HepG2 (cell line): ENCODE results near the gene SNX4. TPM values are rescaled to one million over a fixed set of nuclear protein-coding genes. Genes with fewer than 3 reads are reported as not detected.

ENCODE experiments used
- ATAC-seq: fragments of 200-7000 bp; cut with Tn5 transposase; 3 replicates; pipeline ENCODE4 v1.9.1; 2020; ENCODE audit warnings: mild to moderate bottlenecking, moderate library complexity
- BruUV-seq: library from RNA; stranded (reverse); fragments of 400-500 nt; replicated peaks from 2 replicates; lab custom pipeline; 2021; lab: Mats Ljungman, UMichigan
- CTCF ChIA-PET: fragments of 300-600 bp; formaldehyde crosslinking; extraction: SDS; loops from one replicate; lab custom pipeline; 2021; ENCODE audit warnings: low total read pairs, inconsistent platforms, low intra/inter-chr PET ratio; lab: Yijun Ruan, JAX
- POLR2A ChIA-PET: fragments of 350-600 bp; sonication (Branson Sonifier 250); formaldehyde crosslinking; loops from one replicate; lab custom pipeline; 2020; ENCODE audit warnings: antibody characterized with exemption, inconsistent platforms; lab: Yijun Ruan, JAX
- DNase-seq: peaks from one replicate; pipeline ENCODE4 v3.0.0-alpha.2; 2015; ENCODE audit warnings: low spot score
- FAIRE-seq: peaks from 3 replicates; lab custom pipeline; 2011; peaks lifted over from hg19 to GRCh38; lab: Jason Lieb, UNC
- H2AFZ ChIP-seq: one replicate; pipeline ENCODE4 v1.6.1; 2011; ENCODE audit warnings: low read length, inconsistent platforms
- H3K27ac ChIP-seq: fragments of 300-600 bp; 3 replicates; pipeline ENCODE4 v1.8.0; 2011; ENCODE audit warnings: mixed run types, mild to moderate bottlenecking, mixed read lengths, low read length, inconsistent platforms; ENCODE audit not compliant: insufficient read depth; ENCODE audit errors: extremely low read length
- H3K27me3 ChIP-seq, 2 experiments: fragments of 200-600 bp in 1 of 2; 2 replicates in 1 of 2; 3 replicates in 1 of 2; pipeline versions ENCODE4 v1.6.0 to v1.8.0; 2011; ENCODE audit warnings: low read length in 2 of 2, mild to moderate bottlenecking in 2 of 2, moderate library complexity in 2 of 2, inconsistent platforms in 1 of 2; ENCODE audit not compliant: insufficient read depth in 2 of 2, control insufficient read depth in 1 of 2
- H3K36me3 ChIP-seq, 2 experiments: fragments of 200-600 bp in 1 of 2; replicated peaks in 1 of 2; 2 replicates in 1 of 2; 3 replicates in 1 of 2; pipeline versions ENCODE4 v1.5.1 to v1.8.0; 2011; ENCODE audit warnings: low read length in 2 of 2, inconsistent platforms in 1 of 2; ENCODE audit not compliant: insufficient read depth in 2 of 2, control insufficient read depth in 1 of 2
- H3K4me1 ChIP-seq: 2 replicates; pipeline ENCODE4 v1.5.1; 2012; ENCODE audit warnings: low read length, inconsistent platforms; ENCODE audit not compliant: insufficient read depth
- H3K4me2 ChIP-seq: 2 replicates; pipeline ENCODE4 v1.6.0; 2011; ENCODE audit warnings: low read depth, low read length, inconsistent platforms
- H3K4me3 ChIP-seq, 3 experiments: fragments of 200-600 bp in 1 of 3; sonication (generic), shearing (Covaris generic) in 1 of 3; replicated peaks in 1 of 3; 2 replicates each; pipeline ENCODE4 v1.5.1; 2011 to 2016; ENCODE audit warnings: low read length in 3 of 3, inconsistent platforms in 2 of 3, low read depth in 2 of 3, mild to moderate bottlenecking in 2 of 3, control low read depth in 1 of 3, mixed read lengths in 1 of 3; ENCODE audit not compliant: insufficient read depth in 1 of 3
- H3K79me2 ChIP-seq: one replicate; pipeline ENCODE4 v1.6.1; 2011; ENCODE audit warnings: low read length, inconsistent platforms; ENCODE audit not compliant: insufficient read depth
- H3K9ac ChIP-seq: 2 replicates; pipeline ENCODE4 v1.6.0; 2011; ENCODE audit warnings: mild to moderate bottlenecking, low read depth, low read length, inconsistent platforms; ENCODE audit not compliant: insufficient read depth
- H3K9me3 ChIP-seq: 2 replicates; pipeline ENCODE4 v1.5.1; 2012; ENCODE audit warnings: mild to moderate bottlenecking, low read length
- H4K20me1 ChIP-seq: 2 replicates; pipeline ENCODE4 v1.6.0; 2011; ENCODE audit warnings: inconsistent platforms, mild to moderate bottlenecking, low read length, moderate library complexity; ENCODE audit not compliant: insufficient read depth
- ATF1 ChIP-seq: IDR thresholded peaks from 2 replicates; pipeline ENCODE4 v1.6.1; 2016; ENCODE audit warnings: mild to moderate bottlenecking, control low read depth
- CEBPB ChIP-seq: IDR thresholded peaks from 2 replicates; pipeline ENCODE4 v1.6.1; 2011; ENCODE audit warnings: low read depth, low read length, improper control_type of control experiment, borderline replicate concordance
- FOXA1 ChIP-seq, 2 experiments: fragments of 450-650 bp in 1 of 2; sonication (generic) in 1 of 2; formaldehyde crosslinking in 1 of 2; IDR thresholded peaks; 2 replicates each; pipeline versions ENCODE4 v1.4.0 to v1.6.1; 2016 to 2020; ENCODE audit warnings: missing genetic modification reagents in 1 of 2
- HMGA1 ChIP-seq: sonication (generic); formaldehyde crosslinking; conservative IDR thresholded peaks from 2 replicates; pipeline ENCODE4 v1.4.0; 2020; ENCODE audit warnings: missing genetic modification reagents
- NR2F2 ChIP-seq: IDR thresholded peaks from 2 replicates; pipeline ENCODE4 v1.6.1; 2012; ENCODE audit warnings: low read depth, inconsistent platforms, borderline replicate concordance
- PHF5A ChIP-seq: IDR thresholded peaks from one replicate; pipeline ENCODE4 v1.6.1; 2018; ENCODE audit warnings: low read depth, missing genetic modification reagents; ENCODE audit not compliant: unreplicated experiment
- RFXAP ChIP-seq: sonication (generic); formaldehyde crosslinking; IDR thresholded peaks from 2 replicates; pipeline ENCODE4 v1.4.0; 2020; ENCODE audit warnings: missing genetic modification reagents, borderline replicate concordance
- SKIL ChIP-seq: sonication (generic); formaldehyde crosslinking; IDR thresholded peaks from 2 replicates; pipeline ENCODE4 v1.8.0; 2022; ENCODE audit warnings: missing genetic modification reagents, mild to moderate bottlenecking, moderate library complexity, borderline replicate concordance
- SP2 ChIP-seq: sonication (generic); formaldehyde crosslinking; IDR thresholded peaks from 2 replicates; pipeline ENCODE4 v1.5.1; 2020; ENCODE audit warnings: mild to moderate bottlenecking, missing genetic modification reagents
- SRSF9 ChIP-seq: fragments of 200-400 bp; formaldehyde crosslinking; IDR thresholded peaks from 2 replicates; pipeline ENCODE4 v1.6.1; 2018; ENCODE audit warnings: borderline replicate concordance, mild to moderate bottlenecking, low read depth, low read length; ENCODE audit not compliant: insufficient read depth, poor library complexity, severe bottlenecking
- TMF1 ChIP-seq: sonication (generic); formaldehyde crosslinking; IDR thresholded peaks from 2 replicates; pipeline ENCODE4 v1.8.1; 2022; ENCODE audit warnings: low read depth, missing genetic modification reagents
- ZNF275 ChIP-seq: sonication (generic); formaldehyde crosslinking; IDR thresholded peaks from 2 replicates; pipeline ENCODE4 v1.8.0; 2022; ENCODE audit warnings: missing genetic modification reagents, mild to moderate bottlenecking, inconsistent platforms, borderline replicate concordance
- ZNF605 ChIP-seq: sonication (generic); formaldehyde crosslinking; IDR thresholded peaks from 2 replicates; pipeline ENCODE4 v1.8.0; 2022; ENCODE audit warnings: mild to moderate bottlenecking, missing genetic modification reagents
- ZSCAN29 ChIP-seq: sonication (generic); formaldehyde crosslinking; conservative IDR thresholded peaks from 2 replicates; pipeline ENCODE4 v1.4.0; 2020; ENCODE audit warnings: mild to moderate bottlenecking, missing genetic modification reagents
- WGBS: methylation state at CpG from one replicate; pipeline ENCODE4 v1.1.6; 2017; ENCODE audit warnings: low lambda C conversion rate; 5-methylcytosine and 5-hydroxymethylcytosine counted together
- in situ Hi-C: cut with HindIII; loops from 2 replicates; pipeline ENCODE4 v1.10.0; 2017; ENCODE audit warnings: low pct_unique_long_range_greater_than_20kb; ENCODE audit not compliant: extremely low pct_ligation_motif_present
- intact Hi-C: fragments of 100-400 bp; cut with micrococcal nuclease; formaldehyde crosslinking; loops from one replicate; pipeline ENCODE4 v1.10.0; 2022; ENCODE audit not compliant: unreplicated experiment
- polyA plus RNA-seq, 8 experiments: library from polyadenylated mRNA; depleted of rRNA in 3 of 8; stranded (reverse) in 7 of 8; unstranded in 1 of 8; fragments of >200 nt; fragmentation: Illumina TruSeq in 4 of 8; extraction: Trizol in 4 of 8; gene quantifications; 2 replicates each; pipeline versions ENCODE4 v1.2.1 to v1.2.3, GENCODE V29; 2011 to 2016; ENCODE audit warnings: low read depth in 4 of 8, missing spikeins in 1 of 8, mixed read lengths in 1 of 8; ENCODE audit not compliant: insufficient read depth in 1 of 8
- total RNA-seq, 5 experiments: library from RNA; depleted of rRNA; stranded (reverse); fragments of >200 nt; fragmentation: Illumina TruSeq; extraction: Trizol; gene quantifications; 2 replicates each; pipeline ENCODE4 v1.2.3, GENCODE V29; 2016; ENCODE audit warnings: low read depth in 1 of 5
- TF ChIP-seq, protein P1 (sequence below): sonication (generic); formaldehyde crosslinking; IDR thresholded peaks from 2 replicates; pipeline ENCODE4 v1.4.0; 2020; ENCODE audit warnings: mild to moderate bottlenecking, missing genetic modification reagents
- TF ChIP-seq, protein P2 (sequence below): IDR thresholded peaks from 2 replicates; pipeline ENCODE4 v1.6.1; 2016; ENCODE audit warnings: low read depth, borderline replicate concordance

SNX4 gene
- total and polyA plus RNA-seq, 2 of the 13 experiments (the other 11 are each of a cell fraction or from before 2014, with no cell fraction given): 18.1 to 73.6 TPM

GRCh38 chr3:125496701-125497100, 23.3 kb downstream of the SNX4 start:
- 100% methylated on average over 2 of the region's 2 CpGs for WGBS
- no TSS peak for BruUV-seq
- intact Hi-C loops: no loop called here
- ATAC-seq (no peak), FAIRE-seq (no peak), DNase-seq (no peak)
- H3K4me1 ChIP-seq: no peaks in the 10 kb centered on the region
- no peak overlapping the region for H3K27ac ChIP-seq
- no peaks in the 10 kb centered on the region for H3K79me2 ChIP-seq
- peaks cover 7 to 34% of the 10 kb centered on the region in 2 experiments for H3K36me3 ChIP-seq
- H3K9ac ChIP-seq: no peak overlapping the region
- no peaks in the 10 kb centered on the region for H3K9me3 ChIP-seq
- no peak overlapping the region for H3K4me3 ChIP-seq
- TF ChIP-seq NR2F2: no peak
- no peak for TF ChIP-seq ZNF275 (CRISPR knock-in tag)
- TF ChIP-seq FOXA1 (IDR thresholded peaks at IDR 0.05): no peak
- no peak for TF ChIP-seq FOXA1 (CRISPR knock-in tag; IDR thresholded peaks at IDR 0.05)
- no peak for TF ChIP-seq SKIL (CRISPR knock-in tag)
- TF ChIP-seq SRSF9: no peak
- TF ChIP-seq, protein P1, sequence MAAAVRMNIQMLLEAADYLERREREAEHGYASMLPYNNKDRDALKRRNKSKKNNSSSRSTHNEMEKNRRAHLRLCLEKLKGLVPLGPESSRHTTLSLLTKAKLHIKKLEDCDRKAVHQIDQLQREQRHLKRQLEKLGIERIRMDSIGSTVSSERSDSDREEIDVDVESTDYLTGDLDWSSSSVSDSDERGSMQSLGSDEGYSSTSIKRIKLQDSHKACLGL (CRISPR knock-in tag): no peak
- no peak for TF ChIP-seq PHF5A
- TF ChIP-seq RFXAP (CRISPR knock-in tag): no peak
- no peak for TF ChIP-seq ZSCAN29 (CRISPR knock-in tag)
- no peak for TF ChIP-seq TMF1 (CRISPR knock-in tag)
- TF ChIP-seq, protein P2, sequence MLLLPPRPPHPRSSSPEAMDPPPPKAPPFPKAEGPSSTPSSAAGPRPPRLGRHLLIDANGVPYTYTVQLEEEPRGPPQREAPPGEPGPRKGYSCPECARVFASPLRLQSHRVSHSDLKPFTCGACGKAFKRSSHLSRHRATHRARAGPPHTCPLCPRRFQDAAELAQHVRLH (CRISPR knock-in tag): no peak
- no peak for TF ChIP-seq HMGA1 (CRISPR knock-in tag)
- TF ChIP-seq ATF1 (CRISPR knock-in tag): no peak
- TF ChIP-seq SP2 (CRISPR knock-in tag): no peak
- TF ChIP-seq ZNF605 (CRISPR knock-in tag): no peak
- TF ChIP-seq CEBPB: no peak
- H2AFZ ChIP-seq: no peak overlapping the region
- CTCF ChIA-PET: no interaction called here
- in situ Hi-C loops: no loop called here
- no peaks in the 10 kb centered on the region for H4K20me1 ChIP-seq
- no peak overlapping the region for H3K4me2 ChIP-seq
- POLR2A ChIA-PET: no interaction called here
- no peaks in the 10 kb centered on the region for H3K27me3 ChIP-seq
